ENCODE data around the gene PCDH7.

Gene PCDH7

GRCh38 chr4:30726090-30726675 lies 6.0 kb downstream of the PCDH7 start:
- no peak for DNase-seq

DNA sequence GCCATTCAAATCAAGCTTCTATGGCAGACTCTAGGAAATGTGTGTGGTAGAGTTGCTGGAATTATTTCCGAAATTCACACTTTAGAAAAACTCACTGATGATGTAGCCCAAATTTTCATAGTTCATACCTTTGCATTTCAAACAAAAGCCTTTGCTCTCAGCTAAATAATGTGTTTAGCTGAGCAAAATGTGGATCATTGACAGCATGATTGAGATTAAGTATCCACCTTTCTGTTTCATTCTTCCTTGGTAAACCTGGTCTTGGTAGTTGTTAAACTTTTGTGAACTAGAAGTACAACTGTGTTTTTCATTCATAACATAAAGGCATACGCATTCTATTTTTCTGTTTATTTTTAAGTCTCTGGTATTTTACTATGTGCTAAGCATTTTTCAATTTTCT lies 7.2 kb downstream of the PCDH7 start:
- DNase-seq, result no peak

GRCh38 chr4:30728311-30728710 lies 8.1 kb downstream of the PCDH7 start:
- no peak for DNase-seq

DNA sequence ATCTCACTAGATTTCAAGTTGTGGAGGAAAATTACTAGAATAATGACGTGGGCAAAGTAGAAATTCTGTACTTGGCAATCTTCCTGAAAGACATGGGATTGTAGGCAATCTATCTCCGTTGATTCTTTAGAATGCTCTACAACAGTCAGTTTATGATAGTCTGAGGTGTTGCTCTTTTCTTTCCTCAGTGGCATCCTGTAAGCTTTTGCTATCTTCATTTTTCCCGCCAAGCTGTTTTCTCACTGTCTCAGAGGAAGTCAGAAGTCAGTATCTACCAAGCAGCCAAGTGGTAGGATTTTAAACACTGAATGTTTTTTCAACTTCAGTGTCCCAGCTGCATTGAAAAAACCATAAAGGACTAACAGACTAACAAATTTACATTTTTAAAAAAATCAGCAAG lies 23.7 kb downstream of the PCDH7 start:
- DNase-seq, result no peak

GRCh38 chr4:30744386-30744785 lies 24.2 kb downstream of the PCDH7 start:
- no peak for DNase-seq

- no peak for DNase-seq
Measured at GRCh38 chr4:30744957-30745640, 24.9 kb downstream of the PCDH7 start.

GRCh38 chr4:30746735-30747134 lies 26.6 kb downstream of the PCDH7 start:
- no peak for DNase-seq

DNA sequence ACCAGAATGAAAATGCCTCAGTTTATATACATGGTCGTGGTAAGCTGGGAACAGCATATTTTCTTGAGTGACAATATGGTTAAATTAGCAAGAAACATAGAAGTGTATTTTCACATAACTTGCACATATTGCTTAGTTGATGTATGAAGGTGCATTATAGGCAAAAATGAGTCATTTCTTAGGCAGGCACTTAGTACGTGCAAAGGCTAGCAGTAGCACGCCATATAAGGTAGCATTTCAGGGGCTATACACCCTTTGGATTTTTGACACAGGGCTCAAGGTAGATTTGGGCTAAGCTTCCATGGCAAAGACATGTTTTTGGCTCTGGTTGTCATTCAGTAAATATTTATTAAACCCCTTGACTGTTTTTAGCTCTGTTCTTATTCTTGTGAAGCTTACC lies 33.1 kb downstream of the PCDH7 start:
- DNase-seq, result no peak

DNA sequence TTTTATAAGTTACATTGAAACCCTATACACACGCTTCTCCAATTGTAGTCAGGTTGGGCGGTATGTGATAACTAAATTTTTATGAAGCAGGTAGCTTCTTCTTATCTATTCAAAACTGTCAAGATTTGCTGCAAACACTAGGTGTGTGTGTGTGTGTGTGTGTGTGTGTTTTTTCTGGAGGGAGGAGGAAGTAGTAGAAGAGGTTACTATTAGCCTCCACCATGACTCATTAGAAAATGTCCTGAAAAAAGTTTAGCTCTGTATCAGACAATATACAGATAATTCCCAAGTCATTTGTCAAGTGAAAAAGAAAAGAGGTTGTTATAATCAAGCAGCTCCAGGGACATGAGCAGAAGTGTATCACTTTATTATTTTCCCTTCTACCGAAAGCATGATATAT lies 33.9 kb downstream of the PCDH7 start:
- no peak for DNase-seq

DNA sequence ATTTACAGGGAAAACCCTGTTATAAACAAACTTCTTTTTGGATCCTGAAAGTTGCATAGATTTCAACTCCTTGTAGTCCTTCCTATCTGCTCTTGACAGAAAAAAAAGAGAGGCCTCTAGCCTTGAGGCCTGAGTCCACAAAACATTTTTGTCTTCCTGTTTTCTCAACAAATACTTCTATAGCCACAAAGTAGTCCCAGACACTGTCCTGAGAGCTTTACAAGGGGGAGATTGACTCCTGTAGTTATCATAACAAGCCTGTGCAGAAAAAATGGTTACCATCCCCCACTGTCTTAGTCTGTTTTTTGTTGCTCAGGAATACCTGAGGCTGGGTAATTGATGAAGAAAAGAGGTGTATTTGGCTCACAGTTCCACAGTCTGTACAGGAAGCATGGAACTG lies 35.2 kb downstream of the PCDH7 start:
- no peak for DNase-seq

DNA sequence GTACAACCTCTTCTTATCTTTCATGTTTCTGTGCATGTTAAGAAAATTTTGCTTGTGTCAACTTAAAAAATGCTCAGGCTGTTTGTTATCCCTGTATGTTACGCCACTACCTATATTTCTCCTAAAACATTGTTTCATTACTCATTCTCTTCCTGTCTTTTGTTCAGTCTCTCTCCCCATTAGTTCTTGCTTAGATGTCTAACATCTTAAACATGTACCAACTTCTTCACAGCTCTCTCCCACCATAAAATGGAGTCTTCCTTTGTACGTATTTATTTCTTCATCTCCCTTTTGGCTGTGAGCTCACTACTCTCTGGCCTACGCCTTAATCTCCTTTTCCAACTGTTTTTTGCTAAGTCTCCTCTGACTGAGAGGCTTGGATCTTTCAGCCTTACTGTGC lies 36.4 kb downstream of the PCDH7 start:
- DNase-seq, result no peak

- DNase-seq, result no peak
Measured at GRCh38 chr4:30757357-30757756, 37.2 kb downstream of the PCDH7 start.

DNA sequence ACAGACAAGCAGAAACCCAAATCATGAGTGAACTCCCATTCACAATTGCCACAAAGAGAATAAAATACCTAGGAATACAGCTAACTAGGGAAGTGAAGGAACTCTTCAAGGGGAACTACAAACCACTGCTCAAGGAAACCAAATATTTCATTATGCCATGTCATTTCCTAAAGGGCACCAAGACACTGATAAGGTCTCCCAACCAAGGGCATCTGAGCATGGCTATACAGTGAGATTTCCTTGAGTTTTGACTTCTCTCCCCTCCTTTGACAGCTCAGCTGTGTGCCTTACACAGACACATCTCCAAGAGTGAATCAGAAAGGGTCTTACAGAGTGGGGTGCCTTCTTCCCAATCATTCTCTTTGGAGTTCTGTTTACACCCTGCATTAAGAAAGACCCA lies 40.4 kb downstream of the PCDH7 start:
- DNase-seq, result no peak

- DNase-seq, result no peak
Measured at GRCh38 chr4:30763321-30763727, 43.2 kb downstream of the PCDH7 start.

GRCh38 chr4:30765022-30765421 lies 44.9 kb downstream of the PCDH7 start:
- DNase-seq, result no peak

DNA sequence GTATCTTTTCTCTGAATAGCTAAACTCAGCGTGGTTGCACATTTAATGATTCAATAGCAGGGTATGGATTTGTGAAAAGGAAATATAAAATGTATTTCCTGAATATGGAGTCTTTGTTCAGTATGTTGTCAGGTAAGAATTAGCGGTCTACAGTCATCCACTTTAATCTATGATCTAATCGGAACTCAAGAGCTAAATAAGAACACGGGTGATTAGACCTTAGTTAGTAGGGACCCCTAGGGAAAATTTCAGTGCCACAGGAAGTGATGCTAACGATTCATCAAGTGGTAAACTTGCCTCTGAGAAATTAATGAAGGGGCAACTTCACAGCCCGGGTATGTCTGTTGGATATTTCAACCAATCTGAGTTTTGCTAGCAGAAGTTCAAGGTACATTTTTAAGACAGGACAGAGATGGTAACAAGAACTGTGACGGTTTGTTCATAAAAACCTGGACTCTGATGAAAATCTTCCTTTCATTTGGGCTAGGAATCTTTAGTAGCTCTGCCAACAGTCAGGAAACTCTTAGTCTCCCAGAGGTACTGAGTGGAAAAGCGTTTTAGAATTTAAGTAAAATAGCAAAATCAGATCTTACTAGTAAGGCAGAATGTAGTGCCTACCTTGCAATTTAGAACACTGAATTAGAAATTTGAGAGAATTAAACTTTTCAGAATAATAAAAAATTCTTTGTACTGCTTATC lies 47.1 kb downstream of the PCDH7 start:
- no peak for DNase-seq

GRCh38 chr4:30768277-30768676 lies 48.1 kb downstream of the PCDH7 start:
- DNase-seq, result no peak

DNA sequence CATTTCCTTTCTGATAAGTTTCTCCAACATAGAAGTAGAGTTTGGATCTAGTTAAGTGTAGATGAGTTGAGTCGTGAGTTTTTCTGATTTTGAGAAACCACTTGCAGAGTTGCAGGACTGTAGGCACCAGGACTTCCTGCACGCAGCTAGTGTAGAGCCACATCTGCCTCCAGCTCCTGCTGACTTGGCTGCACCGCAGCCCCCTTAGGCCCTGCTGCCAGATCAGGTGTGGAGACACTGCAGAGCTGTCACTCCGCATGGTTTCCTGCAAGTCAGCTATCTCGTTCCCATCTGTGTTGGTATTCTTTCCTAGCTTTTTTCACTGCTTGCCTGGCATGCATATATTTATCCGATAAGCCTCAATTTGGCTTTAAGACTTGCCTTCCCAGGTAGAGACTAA lies 48.9 kb downstream of the PCDH7 start:
- no peak for DNase-seq

DNA sequence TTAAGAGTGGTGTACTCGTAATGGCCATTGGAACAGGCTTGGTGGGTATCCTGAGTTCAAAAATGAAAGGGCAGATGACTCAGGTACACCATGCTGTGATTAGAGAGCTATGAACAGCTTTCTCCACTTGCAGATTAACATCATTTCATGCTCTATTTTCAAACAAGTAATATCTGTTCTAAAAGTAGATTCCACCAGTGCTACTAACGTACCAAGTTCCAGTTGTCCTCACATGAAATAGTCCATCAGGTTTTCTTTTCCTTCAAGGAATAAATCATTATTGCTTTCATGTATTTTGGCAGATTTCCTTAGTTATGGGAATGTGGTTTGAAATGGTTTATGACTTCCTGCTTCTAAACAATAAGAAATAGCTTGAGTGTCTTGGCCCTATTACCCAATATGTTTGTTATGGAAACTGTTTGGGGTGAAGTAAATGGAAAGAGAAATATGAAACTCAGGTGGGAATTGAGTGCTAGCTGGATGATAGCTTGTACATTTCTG lies 49.9 kb downstream of the PCDH7 start:
- no peak for DNase-seq

DNA sequence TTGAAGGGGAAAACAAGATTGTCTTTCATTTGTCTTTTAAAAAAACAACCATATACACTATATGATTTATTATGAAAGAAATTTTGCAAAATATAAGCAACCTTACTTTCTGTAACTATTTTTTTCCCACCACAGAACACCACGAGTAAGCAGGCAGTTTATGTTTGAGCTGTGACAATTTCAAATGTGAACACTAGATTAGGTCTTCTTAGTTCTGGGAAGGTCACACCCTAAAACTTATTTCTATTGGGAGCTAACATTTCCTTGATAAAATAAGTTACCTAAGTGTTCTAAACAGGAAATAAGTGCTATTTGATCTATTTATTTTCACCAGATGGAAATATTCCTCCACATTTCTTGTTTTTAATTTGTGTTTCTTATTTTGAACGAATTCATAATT lies 50.6 kb downstream of the PCDH7 start:
- no peak for DNase-seq

- no peak for DNase-seq
Measured at GRCh38 chr4:30776451-30776850, 56.3 kb downstream of the PCDH7 start.

DNA sequence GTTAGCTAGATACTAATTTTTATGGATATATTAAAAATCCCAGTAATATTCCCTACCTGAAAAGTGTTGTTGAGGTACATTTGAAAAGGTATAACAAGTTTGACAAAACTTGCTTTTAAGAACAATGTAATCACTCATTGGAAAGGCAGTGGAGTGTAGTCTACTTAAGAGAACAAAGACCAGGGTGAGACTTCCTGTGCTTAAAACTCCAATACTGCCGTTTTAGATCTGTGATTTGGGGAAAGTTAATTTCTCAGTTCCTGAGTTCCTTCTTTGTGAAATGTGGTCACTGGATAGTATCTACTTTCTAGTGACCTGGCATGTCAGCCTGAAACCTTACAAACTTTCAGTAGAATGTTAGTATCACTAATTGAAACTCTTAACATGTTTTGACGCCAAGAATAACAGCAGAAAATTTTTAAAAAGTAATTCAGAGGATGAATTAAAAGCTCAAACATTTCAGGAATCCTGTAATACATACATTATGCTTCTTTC lies 56.8 kb downstream of the PCDH7 start:
- DNase-seq, result no peak

All from KG1 (cell line).